Naive thymus-derived CD4-positive, alpha-beta T cell (primary cell): ENCODE data around the gene UCN3. TPM values are rescaled to one million over a fixed set of nuclear protein-coding genes. Genes with fewer than 3 reads are reported as not detected.
"Not testable (repeated sequence)": the region's sequence is repeated elsewhere in the genome, so short reads cannot be mapped to it uniquely, and the experiment has no call there.

Experiments used
- ATAC-seq: fragments of 150-1000 bp; cut with Tn5 transposase; 2 replicates; pipeline ENCODE4 v1.10.0; 2021; ENCODE audit warnings: mild to moderate bottlenecking, moderate library complexity
- CTCF ChIA-PET: fragments of 350-600 bp; sonication (Branson Sonifier 250); formaldehyde crosslinking; loops from one replicate; lab custom pipeline; 2021; ENCODE audit warnings: antibody characterized with exemption; lab: Charles Lee
- POLR2A ChIA-PET: fragments of 350-600 bp; sonication (Branson Sonifier 250); formaldehyde crosslinking; loops from one replicate; lab custom pipeline; 2021; ENCODE audit warnings: antibody characterized with exemption, inconsistent platforms; lab: Charles Lee
- DNase-seq, 9 donors: peaks; one replicate each; pipeline versions ENCODE4 v3.0.0 to v3.0.0-alpha.2; 2020 to 2022; ENCODE audit warnings: mixed read lengths in 1 of 9
- H3K27ac ChIP-seq: one replicate; pipeline ENCODE4 v1.7.0; 2013; ENCODE audit warnings: mild to moderate bottlenecking, low read depth, low read length, moderate library complexity
- H3K27me3 ChIP-seq, 2 donors: one replicate each; pipeline ENCODE4 v1.7.0; 2013; ENCODE audit warnings: low read length in 2 of 2, mild to moderate bottlenecking in 2 of 2, moderate library complexity in 2 of 2; ENCODE audit not compliant: control insufficient read depth in 2 of 2, insufficient read depth in 2 of 2
- H3K36me3 ChIP-seq, 3 experiments: 1 replicate in 2 of 3; 2 replicates in 1 of 3; pipeline ENCODE4 v1.7.0; 2013; ENCODE audit warnings: low read length in 3 of 3, mild to moderate bottlenecking in 3 of 3, moderate library complexity in 1 of 3; ENCODE audit not compliant: insufficient read depth in 3 of 3, control insufficient read depth in 2 of 3
- H3K4me1 ChIP-seq, 2 donors: one replicate each; pipeline ENCODE4 v1.7.0; 2013; ENCODE audit warnings: low read length in 2 of 2, mild to moderate bottlenecking in 2 of 2, moderate library complexity in 1 of 2; ENCODE audit not compliant: control insufficient read depth in 2 of 2, insufficient read depth in 2 of 2
- H3K4me3 ChIP-seq: 2 replicates; pipeline ENCODE4 v1.7.0; 2013; ENCODE audit warnings: mild to moderate bottlenecking, low read length
- H3K9me3 ChIP-seq, 3 experiments: 1 replicate in 2 of 3; 2 replicates in 1 of 3; pipeline ENCODE4 v1.7.0; 2013; ENCODE audit warnings: low read length in 3 of 3; ENCODE audit not compliant: control insufficient read depth in 2 of 3
- H3K27ac Mint-ChIP-seq, 9 donors: one replicate each; pipeline ENCODE4 v1.8.0; 2020 to 2022; ENCODE audit warnings: mixed read lengths in 9 of 9, mild to moderate bottlenecking in 8 of 9, moderate library complexity in 5 of 9, inconsistent platforms in 2 of 9
- H3K27me3 Mint-ChIP-seq, 5 donors: one replicate each; pipeline ENCODE4 v1.8.0; 2021 to 2022; ENCODE audit warnings: mixed read lengths in 5 of 5, mild to moderate bottlenecking in 1 of 5
- H3K36me3 Mint-ChIP-seq, 5 donors: one replicate each; pipeline ENCODE4 v1.8.0; 2020 to 2022; ENCODE audit warnings: mixed read lengths in 5 of 5, mild to moderate bottlenecking in 3 of 5, inconsistent platforms in 1 of 5
- H3K4me1 Mint-ChIP-seq, 7 donors: one replicate each; pipeline ENCODE4 v1.8.0; 2020 to 2022; ENCODE audit warnings: mixed read lengths in 7 of 7, mild to moderate bottlenecking in 3 of 7, inconsistent platforms in 1 of 7
- H3K4me3 Mint-ChIP-seq, 10 donors: one replicate each; pipeline ENCODE4 v1.8.0; 2020 to 2022; ENCODE audit warnings: mild to moderate bottlenecking in 10 of 10, mixed read lengths in 10 of 10, moderate library complexity in 6 of 10, inconsistent platforms in 2 of 10
- H3K9me3 Mint-ChIP-seq, 11 donors: one replicate each; pipeline ENCODE4 v1.8.0; 2020 to 2022; ENCODE audit warnings: mixed read lengths in 11 of 11, mild to moderate bottlenecking in 4 of 11, inconsistent platforms in 1 of 11, moderate library complexity in 1 of 11
- intact Hi-C, 2 donors: fragments of 100-400 bp; cut with micrococcal nuclease; formaldehyde crosslinking; loops; one replicate each; pipeline ENCODE4 v1.15.1; 2023
- polyA plus RNA-seq, 2 donors: library from polyadenylated mRNA; unstranded; fragments of 300-500 nt; fragmentation: Illumina TruSeq; gene quantifications; one replicate each; pipeline ENCODE4 v1.2.3, GENCODE V29; 2021
- total RNA-seq, 6 experiments: library from RNA in 5 of 6; stranded (reverse) in 5 of 6; gene quantifications; 1 replicate in 5 of 6; 2 replicates in 1 of 6; pipeline ENCODE4 v1.2.3 and lab custom pipeline; 2021 to 2026

The UCN3 gene
- total and polyA plus RNA-seq, 7 experiments from 2014 or later, result not detected

DNA sequence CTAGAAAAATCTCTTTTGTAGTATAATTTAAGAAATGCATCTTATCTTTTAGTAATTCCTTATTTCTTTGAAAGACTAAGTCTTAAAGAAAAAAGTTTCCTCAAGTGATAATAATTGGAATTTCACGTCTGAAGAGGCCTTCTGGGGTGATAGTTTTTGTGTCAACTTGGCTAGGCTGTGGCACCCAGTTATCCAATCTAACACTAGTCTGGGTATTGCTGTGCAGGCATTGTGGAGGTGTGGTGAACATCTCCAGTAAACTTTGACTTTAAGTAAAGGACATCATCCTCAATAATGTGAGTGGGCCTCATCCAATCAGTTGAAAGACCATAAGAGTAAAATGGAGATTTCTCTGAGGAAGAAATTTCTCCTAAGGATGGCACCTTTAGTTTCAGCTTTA is 42.2 kb downstream of the UCN3 start:
- CTCF ChIA-PET, result no interaction called here
- POLR2A ChIA-PET, result no interaction called here
- H3K9me3 ChIP-seq, result no peaks in the 10 kb centered on the region
- H3K27ac ChIP-seq, result no peak overlapping the region
- ATAC-seq (no peak), DNase-seq (no peak)
- H3K36me3 Mint-ChIP-seq, result peaks cover 0 to 3% (median 0%) of the 10 kb centered on the region in 5 donors
- H3K4me3 ChIP-seq, result no peak overlapping the region
- H3K27ac Mint-ChIP-seq, result no peak overlapping the region
- intact Hi-C loops, result no loop called here
- peaks cover 0 to under 1% (median 0%) of the 10 kb centered on the region in 7 donors for H3K4me1 Mint-ChIP-seq
- H3K36me3 ChIP-seq, result no peaks in the 10 kb centered on the region
- H3K4me3 Mint-ChIP-seq, result no peak overlapping the region
- H3K27me3 ChIP-seq, result no peaks in the 10 kb centered on the region
- H3K9me3 Mint-ChIP-seq, result peaks cover 0 to 11% (median 0%) of the 10 kb centered on the region in 11 donors
- H3K27me3 Mint-ChIP-seq, result peaks cover 0 to 43% (median 13%) of the 10 kb centered on the region in 5 donors
- no peaks in the 10 kb centered on the region for H3K4me1 ChIP-seq

DNA sequence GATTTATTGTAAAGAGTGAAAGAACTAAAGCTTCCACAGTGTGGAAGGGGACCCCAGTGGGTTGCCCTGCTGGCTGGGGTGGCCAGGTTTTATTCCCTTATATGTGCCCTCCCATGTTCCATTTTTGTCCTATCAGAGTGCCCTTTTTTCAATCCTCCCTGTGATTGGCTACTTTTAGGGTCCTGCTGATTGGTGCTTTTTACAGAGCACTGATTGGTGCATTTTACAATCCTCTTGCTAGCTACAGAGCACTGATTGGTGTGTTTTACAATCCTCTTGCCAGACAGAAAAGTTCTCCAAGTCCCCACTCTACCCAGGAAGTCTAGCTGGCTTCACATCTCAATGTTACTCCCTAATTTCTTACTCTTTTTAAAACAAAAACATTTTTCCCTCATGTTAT is 46.0 kb downstream of the UCN3 start:
- H3K4me1 Mint-ChIP-seq, ATAC-seq, H3K4me3 ChIP-seq, DNase-seq, H3K9me3 ChIP-seq, H3K36me3 Mint-ChIP-seq, H3K27ac ChIP-seq, POLR2A ChIA-PET, H3K27me3 ChIP-seq, intact Hi-C loops, H3K36me3 ChIP-seq, CTCF ChIA-PET, H3K4me1 ChIP-seq: not testable (repeated sequence)
- H3K27ac Mint-ChIP-seq, result peak overlapping the region in 1 of 9 donors; percentile 17
- peaks cover 0 to 11% (median 0%) of the 10 kb centered on the region in 11 donors for H3K9me3 Mint-ChIP-seq
- peaks cover 0 to 27% (median 17%) of the 10 kb centered on the region in 5 donors for H3K27me3 Mint-ChIP-seq
- H3K4me3 Mint-ChIP-seq, result peak overlapping the region in 1 of 10 donors; percentile 58

DNA sequence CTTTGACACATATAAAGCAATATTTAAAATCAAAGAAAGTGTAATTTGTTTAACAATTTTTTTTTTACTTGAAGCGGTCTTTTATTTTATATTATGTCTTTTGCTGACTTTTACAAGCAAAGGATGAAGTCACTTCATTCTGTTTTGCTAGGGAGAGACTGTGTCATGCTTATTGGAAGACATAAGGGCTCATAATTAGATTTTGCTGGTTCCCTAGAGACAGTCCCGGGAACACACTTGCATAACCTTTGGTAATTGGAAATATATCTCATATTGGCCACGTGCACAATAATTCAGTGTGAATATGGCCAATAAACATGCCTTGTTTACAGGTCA is 47.1 kb downstream of the UCN3 start:
- H3K27me3 ChIP-seq, result no peaks in the 10 kb centered on the region
- CTCF ChIA-PET, result interaction anchor here (0.9 kb wide), 1 partner anchor 562 kb away, joined by 3 read pairs; no protein-coding TSS in a partner anchor
- peaks cover 0 to 11% (median 0%) of the 10 kb centered on the region in 11 donors for H3K9me3 Mint-ChIP-seq
- peak overlapping the region; percentile 58 for H3K4me3 ChIP-seq
- POLR2A ChIA-PET, result interaction anchor here (0.6 kb wide), 4 partner anchors 100 to 597 kb away, joined by 3 read pairs; no protein-coding TSS in a partner anchor
- no peaks in the 10 kb centered on the region for H3K4me1 ChIP-seq
- no peak for DNase-seq
- H3K9me3 ChIP-seq, result no peaks in the 10 kb centered on the region
- peak overlapping the region in 4 of 9 donors; percentile 36 to 72 (median 50) for H3K27ac Mint-ChIP-seq
- H3K4me3 Mint-ChIP-seq, result peak overlapping the region in 8 of 10 donors; percentile 77 to 88 (median 85)
- intact Hi-C loops, result no loop called here
- peaks cover 0 to 5% (median 0%) of the 10 kb centered on the region in 7 donors for H3K4me1 Mint-ChIP-seq
- peaks cover 0 to 9% (median 0%) of the 10 kb centered on the region in 5 donors for H3K36me3 Mint-ChIP-seq
- no peak for ATAC-seq
- H3K36me3 ChIP-seq, result no peaks in the 10 kb centered on the region
- peaks cover 0 to 27% (median 18%) of the 10 kb centered on the region in 5 donors for H3K27me3 Mint-ChIP-seq
- H3K27ac ChIP-seq, result no peak overlapping the region

DNA sequence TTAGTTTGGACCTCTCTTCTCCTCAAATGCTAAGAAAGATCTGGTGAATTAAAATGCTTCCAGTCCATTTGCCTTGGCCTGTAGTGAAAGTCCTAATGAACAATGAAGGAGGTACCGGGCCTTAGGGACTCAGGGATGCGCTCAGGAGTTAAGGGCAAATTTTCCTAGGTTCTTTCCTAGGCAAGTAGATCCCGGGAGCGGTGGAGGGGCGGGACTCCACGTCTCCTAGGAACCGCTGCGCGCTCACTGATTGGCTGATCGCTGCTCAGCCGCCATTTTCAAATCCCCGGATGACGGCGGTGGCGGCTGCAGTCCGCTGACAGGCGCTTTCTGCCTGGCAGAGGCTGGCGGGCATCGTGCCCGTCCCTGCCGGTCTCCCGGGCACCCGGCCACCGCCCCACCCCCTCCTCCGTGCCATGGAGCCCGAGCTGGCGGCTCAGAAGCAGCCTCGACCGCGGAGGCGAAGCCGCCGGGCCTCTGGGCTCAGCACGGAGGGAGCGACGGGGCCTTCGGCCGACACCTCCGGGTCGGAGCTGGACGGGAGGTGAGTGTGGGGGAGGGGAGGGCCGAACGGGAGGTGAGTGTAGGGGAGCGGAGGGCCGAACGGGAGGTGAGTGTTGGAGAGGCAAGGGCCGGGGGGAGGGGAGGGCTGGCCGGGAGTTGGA is 47.6 kb downstream of the UCN3 start, which contains the start of gene NET1:
Gene NET1 (plus strand): TSS at position 281 of the 665 bp plus-strand sequence. CDS start 136 bp downstream, at position 417.
- Histone ChIP-seq H3K9me3 (no peaks in the 10 kb centered on the region), H3K36me3 (no peaks in the 10 kb centered on the region), H3K27me3 (no peaks in the 10 kb centered on the region), H3K27ac (peak within 1 kb of the TSS; percentile 51), H3K4me1 (no peaks in the 10 kb centered on the region), H3K4me3 (peak within 1 kb of the TSS; percentile 58)
- ATAC-seq (peak; percentile 91), DNase-seq (peak; percentile 26 to 78 (median 61))
- intact Hi-C loops, result no loop called here
- CTCF ChIA-PET, result interaction anchor here (0.9 kb wide), 1 partner anchor 563 kb away, joined by 3 read pairs; no protein-coding TSS in a partner anchor
- peaks cover 0 to 5% (median 0%) of the 10 kb centered on the region in 7 donors for H3K4me1 Mint-ChIP-seq
- peak within 1 kb of the TSS in 8 of 10 donors; percentile 77 to 88 (median 85) for H3K4me3 Mint-ChIP-seq
- peaks cover 0 to 27% (median 18%) of the 10 kb centered on the region in 5 donors for H3K27me3 Mint-ChIP-seq
- POLR2A ChIA-PET, result no interaction called here
- peaks cover 0 to 12% (median 0%) of the 10 kb centered on the region in 11 donors for H3K9me3 Mint-ChIP-seq
- peak within 1 kb of the TSS in 4 of 9 donors; percentile 36 to 72 (median 50) for H3K27ac Mint-ChIP-seq
- peaks cover 0 to 13% (median 0%) of the 10 kb centered on the region in 5 donors for H3K36me3 Mint-ChIP-seq

DNA sequence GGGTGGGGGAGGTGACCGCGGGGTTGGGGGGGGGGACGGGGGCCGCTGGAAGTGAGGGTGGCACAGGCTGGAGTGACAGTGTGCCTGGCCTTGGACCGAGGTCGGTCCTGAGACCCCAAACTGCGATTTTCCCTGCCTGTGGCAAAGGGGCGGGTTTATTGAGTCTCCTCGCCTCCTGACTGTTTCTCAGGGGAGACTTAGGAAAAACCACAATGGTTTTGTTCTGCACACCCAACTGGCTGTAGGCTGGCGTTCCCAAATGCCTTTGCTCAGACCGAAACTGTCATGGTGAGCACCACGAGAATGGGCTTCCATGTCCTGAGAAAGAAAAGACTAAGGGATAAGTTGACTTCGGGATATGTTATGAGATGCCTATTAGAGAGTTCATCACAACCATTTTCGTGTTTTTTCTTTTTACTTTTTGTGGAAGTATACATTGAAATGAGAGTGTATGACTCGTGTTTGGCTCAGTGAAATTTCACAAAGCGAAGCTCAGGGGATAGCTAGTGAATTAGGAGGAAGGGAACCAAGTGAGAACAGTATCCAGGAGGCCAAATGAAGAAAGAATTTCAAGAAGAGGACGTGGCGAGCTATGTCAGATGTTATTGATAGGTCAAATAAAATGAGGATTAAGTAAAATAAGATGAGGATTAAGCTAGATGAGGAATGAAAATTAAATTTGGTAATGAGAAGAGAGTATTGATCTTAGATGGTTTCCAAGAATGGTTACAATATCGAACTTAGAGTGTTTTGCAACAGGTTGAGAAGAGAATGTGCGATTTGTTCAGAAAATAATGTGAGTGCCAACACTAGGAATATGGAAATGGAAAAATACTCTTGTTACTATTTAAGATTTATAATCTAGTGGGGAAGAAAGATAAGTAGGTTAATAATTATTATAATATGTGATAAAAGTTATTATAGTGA is 48.5 kb downstream of the UCN3 start:
- CTCF ChIA-PET, result no interaction called here
- H3K4me3 ChIP-seq, result no peak overlapping the region
- ATAC-seq (peak; percentile 3), DNase-seq (peak in 2 of 9 donors; percentile 9 to 11)
- POLR2A ChIA-PET, result interaction anchor here (0.6 kb wide), 1 partner anchor 164 kb away, joined by 3 read pairs; no protein-coding TSS in a partner anchor
- no peaks in the 10 kb centered on the region for H3K9me3 ChIP-seq
- H3K4me1 Mint-ChIP-seq, result peaks cover 0 to 6% (median 0%) of the 10 kb centered on the region in 7 donors
- H3K9me3 Mint-ChIP-seq, result peaks cover 0 to 18% (median 2%) of the 10 kb centered on the region in 11 donors
- no peaks in the 10 kb centered on the region for H3K27me3 ChIP-seq
- no peak overlapping the region for H3K27ac ChIP-seq
- H3K36me3 Mint-ChIP-seq, result peaks cover 0 to 21% (median 1%) of the 10 kb centered on the region in 5 donors
- H3K4me1 ChIP-seq, result no peaks in the 10 kb centered on the region
- H3K27me3 Mint-ChIP-seq, result peaks cover 0 to 21% (median 18%) of the 10 kb centered on the region in 5 donors
- no peaks in the 10 kb centered on the region for H3K36me3 ChIP-seq
- intact Hi-C loops, result no loop called here
- no peak overlapping the region for H3K27ac Mint-ChIP-seq
- H3K4me3 Mint-ChIP-seq, result no peak overlapping the region

DNA sequence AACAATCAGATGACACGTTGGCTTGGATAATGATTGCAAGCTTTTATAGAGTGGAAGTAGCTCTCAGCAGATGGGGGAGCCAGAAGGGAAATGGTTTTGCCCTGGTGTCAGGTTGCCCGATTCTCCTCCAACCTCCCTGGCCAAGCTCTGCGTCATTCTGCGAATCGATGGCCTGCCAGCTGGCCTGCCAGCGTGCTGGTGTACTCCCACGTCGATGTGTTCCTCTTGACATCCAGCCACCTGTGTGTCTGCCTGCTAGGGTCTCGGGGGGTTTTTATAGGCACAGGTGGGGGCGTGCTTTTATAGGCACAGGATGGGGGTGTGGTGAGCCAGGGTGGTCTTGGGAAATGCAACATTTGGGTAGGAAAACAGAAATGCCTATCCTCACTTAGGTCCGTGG is 52.2 kb downstream of the UCN3 start:
- Mint-ChIP-seq H3K27me3 (peaks cover 0 to 5% (median 0%) of the 10 kb centered on the region in 5 donors), H3K27ac (no peak overlapping the region), H3K36me3 (peaks cover 0 to 43% (median 20%) of the 10 kb centered on the region in 5 donors), H3K9me3 (peaks cover 0 to 24% (median 17%) of the 10 kb centered on the region in 11 donors), H3K4me1 (peaks cover 0 to 13% (median 0%) of the 10 kb centered on the region in 7 donors), H3K4me3 (no peak overlapping the region)
- Histone ChIP-seq H3K36me3 (no peaks in the 10 kb centered on the region), H3K4me3 (no peak overlapping the region), H3K9me3 (no peaks in the 10 kb centered on the region), H3K27me3 (no peaks in the 10 kb centered on the region), H3K4me1 (no peaks in the 10 kb centered on the region), H3K27ac (no peak overlapping the region)
- POLR2A ChIA-PET, result no interaction called here
- intact Hi-C loops, result loop anchor here in 1 of 2 donors (5.0 kb wide), 1 partner anchor 135 kb away; no protein-coding TSS in a partner anchor
- no peak for DNase-seq
- ATAC-seq, result no peak
- CTCF ChIA-PET, result no interaction called here
